ENCODE measurements around the gene ETDA.
"Not testable (repeated sequence)": the region's sequence is repeated elsewhere in the genome, so short reads cannot be mapped to it uniquely, and the experiment has no call there.

- not testable (repeated sequence) for TF ChIP-seq CTCF (conservative IDR thresholded peaks at IDR 0.05); ZFX (IDR thresholded peaks at IDR 0.05)
These were observed 4.3 kb downstream of the ETDA start for GRCh38 chrX:135256087-135256684.

Data from C4-2B (cell line).